Mesenchymal stem cell (in vitro differentiated cells and primary cell): ENCODE data around the gene STXBP1.

Experiments
- DNase-seq: peaks from one replicate; pipeline ENCODE4 v3.0.0-alpha.2; 2013
- H2AFZ ChIP-seq: one replicate; pipeline ENCODE4 v1.6.1; 2013; ENCODE audit warnings: low read depth, mild to moderate bottlenecking, control low read depth, inconsistent platforms, low read length, moderate library complexity
- H2AK5ac ChIP-seq: 2 replicates; pipeline ENCODE4 v1.6.1; 2013; ENCODE audit warnings: low read length, moderate library complexity, mild to moderate bottlenecking, inconsistent platforms; ENCODE audit not compliant: severe bottlenecking
- H2BK120ac ChIP-seq: one replicate; pipeline ENCODE4 v1.6.1; 2013; ENCODE audit warnings: low read depth, mild to moderate bottlenecking, inconsistent platforms, low read length, moderate library complexity
- H2BK12ac ChIP-seq, 2 experiments: one replicate each; pipeline ENCODE4 v1.6.1; 2013; ENCODE audit warnings: inconsistent platforms in 2 of 2, low read length in 2 of 2, mild to moderate bottlenecking in 2 of 2, moderate library complexity in 2 of 2, control low read depth in 1 of 2
- H2BK15ac ChIP-seq: one replicate; pipeline ENCODE4 v1.6.1; 2013; ENCODE audit warnings: mild to moderate bottlenecking, low read depth, inconsistent platforms; ENCODE audit not compliant: poor library complexity, severe bottlenecking
- H2BK5ac ChIP-seq: 2 replicates; pipeline ENCODE4 v1.6.1; 2013; ENCODE audit warnings: low read depth, mild to moderate bottlenecking, low read length, control low read depth, inconsistent platforms; ENCODE audit not compliant: poor library complexity, severe bottlenecking
- H3K14ac ChIP-seq, 2 experiments: one replicate each; pipeline ENCODE4 v1.6.1; 2013; ENCODE audit warnings: inconsistent platforms in 2 of 2, low read length in 2 of 2, control low read depth in 1 of 2, mild to moderate bottlenecking in 1 of 2, moderate library complexity in 1 of 2
- H3K18ac ChIP-seq, 2 experiments: one replicate each; pipeline ENCODE4 v1.6.1; 2013; ENCODE audit warnings: inconsistent platforms in 2 of 2, low read length in 2 of 2, control low read depth in 1 of 2, low read depth in 1 of 2, mild to moderate bottlenecking in 1 of 2
- H3K23ac ChIP-seq, 2 experiments: one replicate each; pipeline ENCODE4 v1.6.1; 2013; ENCODE audit warnings: inconsistent platforms in 2 of 2, low read length in 2 of 2, mild to moderate bottlenecking in 2 of 2, moderate library complexity in 2 of 2, control low read depth in 1 of 2
- H3K27ac ChIP-seq: 2 replicates; pipeline ENCODE4 v1.5.1; 2013; ENCODE audit warnings: mild to moderate bottlenecking, moderate library complexity, low read length, control low read depth, inconsistent platforms; ENCODE audit not compliant: poor library complexity, severe bottlenecking
- H3K27me3 ChIP-seq, 2 experiments: 2 replicates each; pipeline versions ENCODE4 v1.6.1 to v1.7.0; 2013; ENCODE audit warnings: low read length in 2 of 2, mild to moderate bottlenecking in 2 of 2, moderate library complexity in 2 of 2, control low read depth in 1 of 2, inconsistent platforms in 1 of 2; ENCODE audit not compliant: control insufficient read depth in 1 of 2, insufficient read depth in 1 of 2
- H3K36me3 ChIP-seq, 2 experiments: 2 replicates each; pipeline versions ENCODE4 v1.6.1 to v1.7.0; 2013; ENCODE audit warnings: low read length in 2 of 2, control low read depth in 1 of 2, inconsistent platforms in 1 of 2, low read depth in 1 of 2, mild to moderate bottlenecking in 1 of 2; ENCODE audit not compliant: insufficient read depth in 2 of 2, control insufficient read depth in 1 of 2
- H3K4ac ChIP-seq, 2 experiments: one replicate each; pipeline ENCODE4 v1.6.1; 2013; ENCODE audit warnings: inconsistent platforms in 2 of 2, low read length in 2 of 2, mild to moderate bottlenecking in 2 of 2, moderate library complexity in 2 of 2, control low read depth in 1 of 2, low read depth in 1 of 2
- H3K4me1 ChIP-seq: 2 replicates; pipeline ENCODE4 v1.6.1; 2013; ENCODE audit warnings: low read depth, low read length, control low read depth; ENCODE audit not compliant: control insufficient read depth, insufficient read depth
- H3K4me2 ChIP-seq: 2 replicates; pipeline ENCODE4 v1.6.1; 2013; ENCODE audit warnings: low read length, mild to moderate bottlenecking, inconsistent platforms; ENCODE audit not compliant: poor library complexity, severe bottlenecking
- H3K4me3 ChIP-seq, 2 experiments: 2 replicates each; pipeline versions ENCODE4 v1.5.1 to v1.7.0; 2013; ENCODE audit warnings: low read length in 2 of 2, mild to moderate bottlenecking in 2 of 2, control low read depth in 1 of 2, low read depth in 1 of 2; ENCODE audit not compliant: insufficient read depth in 1 of 2
- H3K79me1 ChIP-seq: replicated peaks from 2 replicates; pipeline ENCODE4 v1.6.1; 2013; ENCODE audit warnings: mild to moderate bottlenecking, control low read depth, low read length, inconsistent platforms; ENCODE audit not compliant: poor library complexity, severe bottlenecking
- H3K9ac ChIP-seq: 2 replicates; pipeline ENCODE4 v1.7.0; 2013; ENCODE audit warnings: mild to moderate bottlenecking, low read length, moderate library complexity
- H3K9me3 ChIP-seq: 2 replicates; pipeline ENCODE4 v1.7.0; 2013; ENCODE audit warnings: mild to moderate bottlenecking, low read length; ENCODE audit not compliant: control insufficient read depth
- H4K8ac ChIP-seq: one replicate; pipeline ENCODE4 v1.6.1; 2013; ENCODE audit warnings: inconsistent platforms, mild to moderate bottlenecking, low read length, moderate library complexity
- H4K91ac ChIP-seq: one replicate; pipeline ENCODE4 v1.6.1; 2013; ENCODE audit warnings: mild to moderate bottlenecking, low read length, inconsistent platforms
- WGBS: methylation state at CpG from one replicate; pipeline ENCODE4 v1.1.7; 2013; ENCODE audit warnings: mixed read lengths; 5-methylcytosine and 5-hydroxymethylcytosine counted together

Gene STXBP1

DNA sequence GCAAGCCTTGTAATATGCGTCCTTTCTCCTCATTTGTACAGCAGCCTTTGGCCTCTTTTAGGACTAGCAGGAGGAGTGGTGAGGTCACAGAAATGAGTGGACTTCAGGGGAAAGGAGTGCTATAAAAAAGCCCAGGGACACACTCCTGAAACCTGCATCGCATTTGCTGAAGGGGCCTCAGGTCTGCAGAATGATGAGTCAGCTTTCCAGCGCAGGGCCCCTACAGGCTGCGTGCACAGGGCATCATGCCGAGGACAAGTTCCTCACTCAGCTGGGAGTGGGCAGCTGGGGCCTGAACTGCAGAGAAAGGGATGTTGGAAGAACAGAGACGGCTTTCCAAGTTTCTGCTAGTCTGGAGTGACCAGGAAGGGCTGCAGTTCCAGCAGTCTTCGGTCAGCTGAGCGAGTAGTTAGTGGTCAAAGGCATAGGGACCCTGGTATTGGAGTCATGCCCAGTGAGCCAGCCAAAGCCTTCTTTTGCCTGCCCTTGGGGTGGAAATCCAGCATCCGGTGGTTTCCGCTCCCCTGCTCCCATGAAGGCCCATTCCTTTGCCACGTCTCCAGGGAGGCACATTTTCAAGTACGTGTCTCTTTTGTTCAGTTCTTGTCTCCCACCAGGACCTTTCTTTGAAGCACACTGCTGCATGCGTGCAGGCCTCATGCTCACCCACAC is 77.4 kb downstream of the STXBP1 start:
- Histone ChIP-seq H3K4me2 (no peak overlapping the region), H3K9me3 (no peaks in the 10 kb centered on the region), H4K91ac (no peak overlapping the region), H2BK120ac (no peak overlapping the region), H3K4me3 (no peak overlapping the region), H3K18ac (no peak overlapping the region), H3K36me3 (peaks cover 53 to 91% of the 10 kb centered on the region in 2 experiments), H2AK5ac (no peak overlapping the region), H2BK5ac (no peak overlapping the region), H3K27ac (no peak overlapping the region), H3K23ac (no peak overlapping the region), H2BK15ac (no peak overlapping the region), H3K14ac (no peak overlapping the region), H3K4ac (no peak overlapping the region), H3K4me1 (peaks cover 4% of the 10 kb centered on the region), H4K8ac (no peak overlapping the region), H2AFZ (no peak overlapping the region), H3K27me3 (no peaks in the 10 kb centered on the region), H3K79me1 (no peaks in the 10 kb centered on the region), H2BK12ac (no peak overlapping the region), H3K9ac (no peak overlapping the region)
- no peak for DNase-seq
- 91% methylated on average over 13 of the region's 13 CpGs for WGBS

DNA sequence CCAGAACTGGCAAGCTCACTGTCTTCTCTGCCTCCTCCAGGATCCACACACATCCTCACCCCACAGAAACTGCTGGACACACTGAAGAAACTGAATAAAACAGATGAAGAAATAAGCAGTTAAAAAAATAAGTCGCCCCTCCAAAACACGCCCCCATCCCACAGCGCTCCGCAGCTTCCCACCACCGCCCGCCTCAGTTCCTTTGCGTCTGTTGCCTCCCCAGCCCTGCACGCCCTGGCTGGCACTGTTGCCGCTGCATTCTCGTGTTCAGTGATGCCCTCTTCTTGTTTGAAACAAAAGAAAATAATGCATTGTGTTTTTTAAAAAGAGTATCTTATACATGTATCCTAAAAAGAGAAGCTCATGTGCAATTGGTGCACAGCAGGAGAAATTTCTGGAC is 78.7 kb downstream of the STXBP1 start:
- no peak overlapping the region for H3K4me3 ChIP-seq
- no peak overlapping the region for H2AK5ac ChIP-seq
- H3K4me1 ChIP-seq: no peaks in the 10 kb centered on the region
- no peak overlapping the region for H4K91ac ChIP-seq
- no peak overlapping the region for H2BK15ac ChIP-seq
- H2BK5ac ChIP-seq: no peak overlapping the region
- no peak overlapping the region for H2BK12ac ChIP-seq
- H3K18ac ChIP-seq: no peak overlapping the region
- no peak overlapping the region for H3K9ac ChIP-seq
- no peaks in the 10 kb centered on the region for H3K9me3 ChIP-seq
- H2AFZ ChIP-seq: no peak overlapping the region
- DNase-seq: no peak
- H3K4me2 ChIP-seq: no peak overlapping the region
- WGBS: 95% methylated on average over 10 of the region's 10 CpGs
- no peaks in the 10 kb centered on the region for H3K27me3 ChIP-seq
- H3K23ac ChIP-seq: no peak overlapping the region
- H4K8ac ChIP-seq: no peak overlapping the region
- H3K14ac ChIP-seq: no peak overlapping the region
- H3K4ac ChIP-seq: no peak overlapping the region
- no peaks in the 10 kb centered on the region for H3K79me1 ChIP-seq
- no peak overlapping the region for H3K27ac ChIP-seq
- H2BK120ac ChIP-seq: no peak overlapping the region
- H3K36me3 ChIP-seq: peaks cover 57 to 85% of the 10 kb centered on the region in 2 experiments

DNA sequence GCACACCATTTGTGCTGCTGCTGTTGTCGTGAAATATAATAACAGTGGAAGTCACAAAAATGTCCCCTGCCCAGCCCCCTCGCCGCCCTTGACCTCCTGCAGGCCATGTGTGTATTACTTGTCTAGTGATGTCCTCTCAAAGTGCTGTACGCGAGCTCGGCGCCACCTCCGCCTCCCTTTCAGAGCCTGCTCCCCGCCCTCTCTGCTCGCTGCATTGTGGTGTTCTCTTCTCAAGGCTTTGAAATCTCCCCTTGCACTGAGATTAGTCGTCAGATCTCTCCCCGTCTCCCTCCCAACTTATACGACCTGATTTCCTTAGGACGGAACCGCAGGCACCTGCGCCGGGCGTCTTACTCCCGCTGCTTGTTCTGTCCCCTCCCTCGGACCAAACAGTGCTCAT is 80.0 kb downstream of the STXBP1 start:
- H3K9me3 ChIP-seq: no peaks in the 10 kb centered on the region
- no peak overlapping the region for H3K14ac ChIP-seq
- H2BK5ac ChIP-seq: no peak overlapping the region
- whole genome bisulfite sequencing: 89% methylated on average over 19 of the region's 20 CpGs
- no peak overlapping the region for H3K9ac ChIP-seq
- no peak overlapping the region for H3K4ac ChIP-seq
- no peak for DNase-seq
- H2AFZ ChIP-seq: no peak overlapping the region
- no peak overlapping the region for H3K4me3 ChIP-seq
- H3K27me3 ChIP-seq: no peaks in the 10 kb centered on the region
- H2BK12ac ChIP-seq: no peak overlapping the region
- no peak overlapping the region for H3K23ac ChIP-seq
- no peak overlapping the region for H3K4me2 ChIP-seq
- H3K36me3 ChIP-seq: peaks cover 52 to 72% of the 10 kb centered on the region in 2 experiments
- no peaks in the 10 kb centered on the region for H3K4me1 ChIP-seq
- no peak overlapping the region for H4K8ac ChIP-seq
- no peak overlapping the region for H2BK15ac ChIP-seq
- H3K27ac ChIP-seq: no peak overlapping the region
- H2AK5ac ChIP-seq: no peak overlapping the region
- no peak overlapping the region for H4K91ac ChIP-seq
- no peak overlapping the region for H3K18ac ChIP-seq
- no peaks in the 10 kb centered on the region for H3K79me1 ChIP-seq
- H2BK120ac ChIP-seq: no peak overlapping the region

DNA sequence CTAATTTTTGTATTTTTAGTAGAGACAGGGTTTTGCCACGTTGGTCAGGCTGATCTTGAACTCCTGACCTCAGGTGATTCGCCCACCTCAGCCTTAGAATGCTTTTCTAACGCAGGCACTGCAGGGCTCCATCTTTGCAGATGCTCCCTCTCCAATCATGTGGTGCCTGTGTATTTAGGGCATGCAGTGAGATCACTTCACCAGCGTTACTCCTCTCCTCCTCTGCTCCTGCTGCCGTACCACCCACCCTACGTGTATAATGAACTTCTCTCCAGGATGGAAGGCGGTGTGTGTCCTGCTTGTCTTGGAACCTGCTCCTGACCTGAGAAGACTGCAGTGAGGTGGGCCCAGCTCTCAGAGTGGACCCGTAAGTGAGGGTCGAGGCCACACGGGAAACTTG is 81.1 kb downstream of the STXBP1 start:
- Histone ChIP-seq H3K27ac (no peak overlapping the region), H2BK120ac (no peak overlapping the region), H3K9ac (no peak overlapping the region), H3K4ac (no peak overlapping the region), H4K8ac (no peak overlapping the region), H3K79me1 (no peaks in the 10 kb centered on the region), H4K91ac (no peak overlapping the region), H3K18ac (no peak overlapping the region), H3K14ac (no peak overlapping the region), H2BK5ac (no peak overlapping the region), H3K4me3 (no peak overlapping the region), H3K27me3 (no peaks in the 10 kb centered on the region), H3K4me1 (no peaks in the 10 kb centered on the region), H3K9me3 (no peaks in the 10 kb centered on the region), H2BK12ac (no peak overlapping the region), H3K4me2 (no peak overlapping the region), H2BK15ac (no peak overlapping the region), H2AK5ac (no peak overlapping the region), H3K23ac (no peak overlapping the region), H2AFZ (no peak overlapping the region), H3K36me3 (peaks cover 43 to 61% of the 10 kb centered on the region in 2 experiments)
- no peak for DNase-seq
- WGBS: 90% methylated on average over 10 of the region's 10 CpGs
